Ishikawa (cell line): ENCODE measurements around the gene MAST4.

Experiments used
- CREB1 ChIP-seq: IDR thresholded peaks from 2 replicates; pipeline ENCODE4 v1.6.1; 2012; ENCODE audit warnings: low read depth
- EGR1 ChIP-seq: IDR thresholded peaks from 2 replicates; pipeline ENCODE4 v1.6.1; 2012
- EP300 ChIP-seq: IDR thresholded peaks from 2 replicates; pipeline ENCODE4 v1.6.1; 2012; ENCODE audit warnings: borderline replicate concordance
- FOXM1 ChIP-seq: IDR thresholded peaks from 2 replicates; pipeline ENCODE4 v1.6.1; 2012; ENCODE audit warnings: low read depth, borderline replicate concordance
- TAF1 ChIP-seq: IDR thresholded peaks from 2 replicates; pipeline ENCODE4 v1.6.1; 2012; ENCODE audit warnings: low read depth, mild to moderate bottlenecking
- TCF12 ChIP-seq: IDR thresholded peaks from 2 replicates; pipeline ENCODE4 v1.6.1; 2012; ENCODE audit warnings: low read depth
- TF ChIP-seq, protein P1 (sequence below): IDR thresholded peaks from 2 replicates; pipeline ENCODE4 v1.6.1; 2012

DNA sequence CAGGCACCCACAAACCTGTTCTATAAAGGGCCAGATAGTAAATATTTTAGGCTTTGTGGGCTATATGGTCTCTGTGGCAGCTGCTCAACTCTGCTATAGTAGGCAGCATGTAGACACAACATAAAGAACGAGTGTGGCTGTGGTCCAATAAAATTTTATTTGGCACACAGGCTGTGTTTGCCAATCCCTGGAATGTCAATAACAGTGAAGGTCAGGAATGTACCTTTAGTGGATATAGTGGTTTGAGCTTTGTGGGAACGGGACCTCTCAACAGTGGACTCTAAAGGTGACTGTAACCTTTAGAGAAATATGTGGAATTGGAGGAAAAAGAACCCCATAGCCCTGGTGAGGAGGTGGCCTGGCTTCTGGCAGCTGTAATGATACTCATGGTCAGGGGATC, 145.2 kb downstream of the MAST4 start:
- TF ChIP-seq FOXM1: no peak
- TF ChIP-seq TCF12: no peak
- TF ChIP-seq EGR1: no peak
- no peak for TF ChIP-seq CREB1
- TF ChIP-seq, protein P1, sequence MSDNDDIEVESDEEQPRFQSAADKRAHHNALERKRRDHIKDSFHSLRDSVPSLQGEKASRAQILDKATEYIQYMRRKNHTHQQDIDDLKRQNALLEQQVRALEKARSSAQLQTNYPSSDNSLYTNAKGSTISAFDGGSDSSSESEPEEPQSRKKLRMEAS: no peak
- TF ChIP-seq TAF1: no peak
- TF ChIP-seq EP300: no peak
